ENCODE data around the gene RALGPS1. TPM values are rescaled to one million over a fixed set of nuclear protein-coding genes. Genes with fewer than 3 reads are reported as not detected.

The RALGPS1 gene
- total RNA-seq, 4 donors from 2014 or later: 27.3 to 42.1 (median 39.1) TPM

- Histone ChIP-seq H3K4me3 (replicated peaks in 1 of 3) (no peak overlapping the region), H3K27me3 (no peaks in the 10 kb centered on the region), H3K9me3 (no peaks in the 10 kb centered on the region), H3K27ac (no peak overlapping the region), H3K36me3 (no peaks in the 10 kb centered on the region), H3K4me1 (peaks cover 0 to 9% of the 10 kb centered on the region in 2 donors)
- no peak for DNase-seq
- no peak for TF ChIP-seq POLR2A (IDR thresholded peaks at IDR 0.05)
- TF ChIP-seq CTCF (IDR thresholded peaks at IDR 0.05): no peak
- intact Hi-C loops (cut with DNase I): no loop called here
- WGBS, 2 donors: 92 to 95% methylated on average over 5 of the region's 5 CpGs
Observed at GRCh38 chr9:127166111-127166510, 251.5 kb downstream of the RALGPS1 start.

GRCh38 chr9:127166651-127167524 is 252.3 kb downstream of the RALGPS1 start:
- TF ChIP-seq POLR2A (IDR thresholded peaks at IDR 0.05) (no peak), CTCF (IDR thresholded peaks at IDR 0.05) (no peak)
- no peak overlapping the region for H3K27ac ChIP-seq
- WGBS, 2 donors: 76 to 81% methylated on average over 12 of the region's 12 CpGs

GRCh38 chr9:127167560-127168326 is 253.2 kb downstream of the RALGPS1 start:
- intact Hi-C loops (cut with DNase I): no loop called here
- no peak for DNase-seq
- Histone ChIP-seq H3K27ac (no peak overlapping the region), H3K4me3 (replicated peaks in 1 of 3) (no peak overlapping the region), H3K36me3 (no peaks in the 10 kb centered on the region), H3K4me1 (peaks cover 0 to 9% of the 10 kb centered on the region in 2 donors), H3K9me3 (no peaks in the 10 kb centered on the region), H3K27me3 (no peaks in the 10 kb centered on the region)
- TF ChIP-seq POLR2A (IDR thresholded peaks at IDR 0.05): no peak
- no peak for TF ChIP-seq CTCF (IDR thresholded peaks at IDR 0.05)
- WGBS, 2 donors: 93 to 96% methylated on average over 11 of the region's 11 CpGs

More at GRCh38 chr9:127166651-127167524, 252.3 kb downstream of the RALGPS1 start:
- H3K4me1 ChIP-seq: peaks cover 0 to 9% of the 10 kb centered on the region in 2 donors
- no peaks in the 10 kb centered on the region for H3K27me3 ChIP-seq
- DNase-seq: no peak
- no peak overlapping the region for H3K4me3 ChIP-seq (replicated peaks in 1 of 3)
- no peaks in the 10 kb centered on the region for H3K36me3 ChIP-seq
- intact Hi-C loops (cut with DNase I): no loop called here
- no peaks in the 10 kb centered on the region for H3K9me3 ChIP-seq

GRCh38 chr9:127168756-127169574 is 254.4 kb downstream of the RALGPS1 start:
- Histone ChIP-seq H3K27ac (no peak overlapping the region), H3K4me3 (replicated peaks in 1 of 3) (no peak overlapping the region), H3K9me3 (no peaks in the 10 kb centered on the region), H3K36me3 (no peaks in the 10 kb centered on the region), H3K4me1 (peaks cover 0 to 9% of the 10 kb centered on the region in 2 donors), H3K27me3 (no peaks in the 10 kb centered on the region)
- intact Hi-C loops (cut with DNase I): no loop called here
- DNase-seq: no peak
- WGBS, 2 donors: 94 to 95% methylated on average over 10 of the region's 10 CpGs
- TF ChIP-seq POLR2A (IDR thresholded peaks at IDR 0.05): no peak
- TF ChIP-seq CTCF (IDR thresholded peaks at IDR 0.05): no peak
